HEK293 (cell line): ENCODE data around the gene NOL9.

Experiments
- ATF2 ChIP-seq: fragments of 450-650 bp; formaldehyde crosslinking; IDR thresholded peaks from 2 replicates; pipeline ENCODE4 v1.5.1; 2016; ENCODE audit warnings: missing biosample characterization, missing genetic modification characterization, low read depth
- SCRT2 ChIP-seq: fragments of 450-650 bp; formaldehyde crosslinking; IDR thresholded peaks from 2 replicates; pipeline ENCODE4 v1.5.1; 2016; ENCODE audit warnings: missing biosample characterization, missing genetic modification characterization
- ZNF114 ChIP-seq: fragments of 450-650 bp; formaldehyde crosslinking; IDR thresholded peaks from 2 replicates; pipeline ENCODE4 v1.5.0; 2017; ENCODE audit warnings: missing biosample characterization, missing genetic modification characterization
- ZNF133 ChIP-seq: fragments of 450-650 bp; formaldehyde crosslinking; IDR thresholded peaks from 2 replicates; pipeline ENCODE4 v1.5.1; 2016; ENCODE audit warnings: missing biosample characterization, missing genetic modification characterization
- TF ChIP-seq, protein P1 (sequence below): fragments of 450-650 bp; formaldehyde crosslinking; IDR thresholded peaks from 2 replicates; pipeline ENCODE4 v1.5.1; 2016; ENCODE audit warnings: missing biosample characterization, missing genetic modification characterization
- TF ChIP-seq, protein P2 (sequence below): fragments of 450-650 bp; formaldehyde crosslinking; IDR thresholded peaks from 2 replicates; pipeline ENCODE4 v1.5.1; 2016; ENCODE audit warnings: missing biosample characterization, missing genetic modification characterization

- TF ChIP-seq, protein P1, sequence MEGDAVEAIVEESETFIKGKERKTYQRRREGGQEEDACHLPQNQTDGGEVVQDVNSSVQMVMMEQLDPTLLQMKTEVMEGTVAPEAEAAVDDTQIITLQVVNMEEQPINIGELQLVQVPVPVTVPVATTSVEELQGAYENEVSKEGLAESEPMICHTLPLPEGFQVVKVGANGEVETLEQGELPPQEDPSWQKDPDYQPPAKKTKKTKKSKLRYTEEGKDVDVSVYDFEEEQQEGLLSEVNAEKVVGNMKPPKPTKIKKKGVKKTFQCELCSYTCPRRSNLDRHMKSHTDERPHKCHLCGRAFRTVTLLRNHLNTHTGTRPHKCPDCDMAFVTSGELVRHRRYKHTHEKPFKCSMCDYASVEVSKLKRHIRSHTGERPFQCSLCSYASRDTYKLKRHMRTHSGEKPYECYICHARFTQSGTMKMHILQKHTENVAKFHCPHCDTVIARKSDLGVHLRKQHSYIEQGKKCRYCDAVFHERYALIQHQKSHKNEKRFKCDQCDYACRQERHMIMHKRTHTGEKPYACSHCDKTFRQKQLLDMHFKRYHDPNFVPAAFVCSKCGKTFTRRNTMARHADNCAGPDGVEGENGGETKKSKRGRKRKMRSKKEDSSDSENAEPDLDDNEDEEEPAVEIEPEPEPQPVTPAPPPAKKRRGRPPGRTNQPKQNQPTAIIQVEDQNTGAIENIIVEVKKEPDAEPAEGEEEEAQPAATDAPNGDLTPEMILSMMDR (tag by site-specific recombination): no peak
- no peak for TF ChIP-seq ATF2 (tag by site-specific recombination)
- TF ChIP-seq, protein P2, sequence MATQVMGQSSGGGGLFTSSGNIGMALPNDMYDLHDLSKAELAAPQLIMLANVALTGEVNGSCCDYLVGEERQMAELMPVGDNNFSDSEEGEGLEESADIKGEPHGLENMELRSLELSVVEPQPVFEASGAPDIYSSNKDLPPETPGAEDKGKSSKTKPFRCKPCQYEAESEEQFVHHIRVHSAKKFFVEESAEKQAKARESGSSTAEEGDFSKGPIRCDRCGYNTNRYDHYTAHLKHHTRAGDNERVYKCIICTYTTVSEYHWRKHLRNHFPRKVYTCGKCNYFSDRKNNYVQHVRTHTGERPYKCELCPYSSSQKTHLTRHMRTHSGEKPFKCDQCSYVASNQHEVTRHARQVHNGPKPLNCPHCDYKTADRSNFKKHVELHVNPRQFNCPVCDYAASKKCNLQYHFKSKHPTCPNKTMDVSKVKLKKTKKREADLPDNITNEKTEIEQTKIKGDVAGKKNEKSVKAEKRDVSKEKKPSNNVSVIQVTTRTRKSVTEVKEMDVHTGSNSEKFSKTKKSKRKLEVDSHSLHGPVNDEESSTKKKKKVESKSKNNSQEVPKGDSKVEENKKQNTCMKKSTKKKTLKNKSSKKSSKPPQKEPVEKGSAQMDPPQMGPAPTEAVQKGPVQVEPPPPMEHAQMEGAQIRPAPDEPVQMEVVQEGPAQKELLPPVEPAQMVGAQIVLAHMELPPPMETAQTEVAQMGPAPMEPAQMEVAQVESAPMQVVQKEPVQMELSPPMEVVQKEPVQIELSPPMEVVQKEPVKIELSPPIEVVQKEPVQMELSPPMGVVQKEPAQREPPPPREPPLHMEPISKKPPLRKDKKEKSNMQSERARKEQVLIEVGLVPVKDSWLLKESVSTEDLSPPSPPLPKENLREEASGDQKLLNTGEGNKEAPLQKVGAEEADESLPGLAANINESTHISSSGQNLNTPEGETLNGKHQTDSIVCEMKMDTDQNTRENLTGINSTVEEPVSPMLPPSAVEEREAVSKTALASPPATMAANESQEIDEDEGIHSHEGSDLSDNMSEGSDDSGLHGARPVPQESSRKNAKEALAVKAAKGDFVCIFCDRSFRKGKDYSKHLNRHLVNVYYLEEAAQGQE (tag by site-specific recombination): no peak
- no peak for TF ChIP-seq SCRT2 (tag by site-specific recombination)
- no peak for TF ChIP-seq ZNF114
- no peak for TF ChIP-seq ZNF133
Observed at GRCh38 chr1:6587261-6588005, 33.1 kb upstream of the NOL9 start.
